Nephron progenitor cell (in vitro differentiated cells): ENCODE results near the gene KDM4B.

Source experiments
- DNase-seq: peaks from one replicate; pipeline ENCODE4 v3.0.0; 2021
- H3K27ac Mint-ChIP-seq: 2 replicates; pipeline ENCODE4 v1.8.0; 2021; ENCODE audit warnings: mild to moderate bottlenecking, moderate library complexity, mixed read lengths
- H3K27me3 Mint-ChIP-seq: 2 replicates; pipeline ENCODE4 v1.8.0; 2021; ENCODE audit warnings: mild to moderate bottlenecking, low read depth, mixed read lengths; ENCODE audit not compliant: poor library complexity
- H3K36me3 Mint-ChIP-seq: 2 replicates; pipeline ENCODE4 v1.8.0; 2021; ENCODE audit warnings: low read depth, mixed read lengths
- H3K4me1 Mint-ChIP-seq: 2 replicates; pipeline ENCODE4 v1.8.0; 2021; ENCODE audit warnings: mixed read lengths
- H3K4me3 Mint-ChIP-seq: 2 replicates; pipeline ENCODE4 v1.8.0; 2021; ENCODE audit warnings: mild to moderate bottlenecking, moderate library complexity, mixed read lengths
- H3K9me3 Mint-ChIP-seq: 2 replicates; pipeline ENCODE4 v1.8.0; 2021; ENCODE audit warnings: mild to moderate bottlenecking, moderate library complexity, mixed read lengths
- CTCF ChIP-seq: fragments of 200-600 bp; sonication (generic); IDR thresholded peaks from 2 replicates; pipeline ENCODE4 v1.5.0; 2021; ENCODE audit warnings: antibody characterized with exemption

Gene KDM4B

DNA sequence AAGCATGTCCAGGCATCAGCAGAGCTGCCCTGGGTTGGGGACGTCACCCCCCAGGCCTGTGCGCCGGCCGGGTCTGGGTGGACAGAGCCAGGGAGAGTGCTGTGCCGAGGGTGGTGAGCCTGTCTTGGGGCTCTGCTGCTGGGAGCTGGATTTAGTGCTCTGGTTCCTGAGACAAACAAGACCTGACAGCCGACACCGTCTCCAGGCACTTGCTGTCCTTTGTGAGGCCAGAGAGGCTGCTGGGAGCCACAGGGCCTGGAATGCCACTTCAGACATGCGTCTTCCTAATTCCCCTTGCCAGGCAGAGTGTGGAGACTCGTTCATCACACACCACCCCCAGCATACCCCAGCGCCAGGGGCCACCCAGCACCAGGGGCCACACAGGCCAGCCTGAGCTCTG lies 165.8 kb downstream of the KDM4B start:
- H3K27ac Mint-ChIP-seq = no peak overlapping the region
- H3K4me3 Mint-ChIP-seq = no peak overlapping the region
- H3K36me3 Mint-ChIP-seq = peaks cover 21% of the 10 kb centered on the region
- peaks cover 41% of the 10 kb centered on the region for H3K4me1 Mint-ChIP-seq
- DNase-seq = no peak
- no peaks in the 10 kb centered on the region for H3K27me3 Mint-ChIP-seq
- no peaks in the 10 kb centered on the region for H3K9me3 Mint-ChIP-seq
- TF ChIP-seq CTCF = no peak

GRCh38 chr19:5136073-5136855 lies 167.4 kb downstream of the KDM4B start:
- no peak overlapping the region for H3K27ac Mint-ChIP-seq
- no peaks in the 10 kb centered on the region for H3K27me3 Mint-ChIP-seq
- peaks cover 21% of the 10 kb centered on the region for H3K36me3 Mint-ChIP-seq
- no peak for DNase-seq
- TF ChIP-seq CTCF = no peak
- H3K4me3 Mint-ChIP-seq = no peak overlapping the region
- peaks cover 29% of the 10 kb centered on the region for H3K4me1 Mint-ChIP-seq
- H3K9me3 Mint-ChIP-seq = no peaks in the 10 kb centered on the region

DNA sequence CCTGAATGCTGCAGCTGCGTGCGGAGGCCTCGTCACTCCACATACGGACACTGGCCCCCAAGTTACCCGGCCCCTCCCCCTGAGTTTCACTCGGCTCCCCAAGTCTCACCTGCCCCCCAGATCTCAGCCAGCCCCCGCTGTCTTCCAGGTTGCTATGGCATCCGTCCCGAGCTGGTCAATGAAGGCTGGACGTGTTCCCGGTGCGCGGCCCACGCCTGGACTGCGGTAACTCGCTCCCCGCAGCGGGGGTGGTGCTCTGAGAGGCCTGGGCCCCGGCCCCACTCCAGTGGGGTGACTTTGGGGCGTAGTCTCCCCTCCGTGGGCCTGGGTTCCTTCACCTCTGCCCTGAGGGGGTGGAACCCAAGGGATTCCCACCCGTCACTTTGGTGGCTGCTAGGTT lies 168.2 kb downstream of the KDM4B start:
- Mint-ChIP-seq H3K9me3 (no peaks in the 10 kb centered on the region), H3K4me3 (no peak overlapping the region), H3K27ac (no peak overlapping the region), H3K27me3 (no peaks in the 10 kb centered on the region), H3K36me3 (peaks cover 21% of the 10 kb centered on the region), H3K4me1 (peaks cover 23% of the 10 kb centered on the region)
- no peak for TF ChIP-seq CTCF
- DNase-seq = no peak

GRCh38 chr19:5137571-5138124 lies 168.7 kb downstream of the KDM4B start:
- TF ChIP-seq CTCF = peak; percentile 26
- H3K36me3 Mint-ChIP-seq = peaks cover 21% of the 10 kb centered on the region
- H3K4me3 Mint-ChIP-seq = no peak overlapping the region
- peaks cover 20% of the 10 kb centered on the region for H3K4me1 Mint-ChIP-seq
- H3K27ac Mint-ChIP-seq = no peak overlapping the region
- no peaks in the 10 kb centered on the region for H3K9me3 Mint-ChIP-seq
- no peak for DNase-seq
- H3K27me3 Mint-ChIP-seq = no peaks in the 10 kb centered on the region

DNA sequence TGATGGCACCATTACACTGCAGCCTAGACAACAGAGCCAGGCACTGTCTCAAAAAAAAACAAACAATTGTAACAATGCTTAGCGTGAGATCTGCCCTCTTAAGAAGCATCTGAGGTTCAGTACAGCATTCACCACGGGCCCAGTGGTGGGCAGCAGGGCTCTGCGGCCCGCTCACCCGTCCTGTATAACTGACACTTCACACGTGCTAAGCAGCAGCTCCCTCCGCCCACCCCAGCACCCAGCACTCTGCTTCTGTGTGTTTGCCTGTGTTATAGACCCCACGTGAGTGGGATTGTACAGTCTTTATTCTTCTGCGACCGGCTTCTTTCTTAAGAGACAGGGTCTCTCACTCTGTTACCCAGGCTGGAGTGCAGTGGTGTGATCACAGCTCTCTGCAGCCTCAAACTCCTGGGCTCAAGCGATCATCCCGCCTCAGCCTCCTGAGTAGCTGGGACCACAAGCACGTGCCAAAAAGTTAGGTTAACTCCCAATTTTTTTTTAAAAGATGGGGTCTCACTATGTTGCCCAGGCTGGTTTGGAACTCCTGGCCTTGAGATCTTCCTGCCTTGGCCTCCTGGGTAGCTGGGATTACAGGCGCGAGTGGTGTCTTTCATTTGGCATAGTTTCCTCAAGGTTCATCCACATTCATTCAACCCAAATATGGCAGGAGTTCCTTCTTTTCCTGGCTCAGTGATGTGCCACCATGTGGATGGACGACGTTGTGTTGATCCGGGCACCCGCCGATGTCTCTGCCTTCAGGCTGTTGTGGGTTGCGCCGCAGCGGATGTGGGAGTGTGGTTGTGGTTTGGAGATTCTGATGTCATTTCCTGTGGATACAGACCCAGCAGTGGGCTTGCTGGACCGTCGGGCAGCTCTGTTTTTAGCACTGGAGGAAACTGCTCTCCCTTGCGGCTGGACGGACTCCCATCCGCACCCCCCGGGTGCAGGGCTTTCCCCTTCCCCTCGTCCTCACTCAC lies 170.0 kb downstream of the KDM4B start:
- H3K4me3 Mint-ChIP-seq = no peak overlapping the region
- peaks cover 21% of the 10 kb centered on the region for H3K36me3 Mint-ChIP-seq
- DNase-seq = no peak
- H3K27ac Mint-ChIP-seq = peak overlapping the region; percentile 19
- H3K27me3 Mint-ChIP-seq = no peaks in the 10 kb centered on the region
- peaks cover 20% of the 10 kb centered on the region for H3K4me1 Mint-ChIP-seq
- H3K9me3 Mint-ChIP-seq = no peaks in the 10 kb centered on the region
- TF ChIP-seq CTCF = no peak
